Fibroblast of pulmonary artery (primary cell): ENCODE data around the gene EFS.
"Not testable (repeated sequence)": the region's sequence is repeated elsewhere in the genome, so short reads cannot be mapped to it uniquely, and the experiment has no call there.

ENCODE experiments used
- DNase-seq: peaks from one replicate; pipeline ENCODE4 v3.0.0-alpha.2; 2010; ENCODE audit warnings: low read depth
- H3K4me3 ChIP-seq: replicated peaks from 2 replicates; pipeline ENCODE4 v1.5.1; 2011; ENCODE audit warnings: low read depth, mild to moderate bottlenecking, control low read depth, low read length, moderate library complexity
- TF ChIP-seq, protein P1 (sequence below): IDR thresholded peaks from 2 replicates; pipeline ENCODE4 v1.5.1; 2011; ENCODE audit warnings: mild to moderate bottlenecking, control low read depth, low read length, inconsistent platforms; ENCODE audit errors: missing control alignments

The EFS gene

DNA sequence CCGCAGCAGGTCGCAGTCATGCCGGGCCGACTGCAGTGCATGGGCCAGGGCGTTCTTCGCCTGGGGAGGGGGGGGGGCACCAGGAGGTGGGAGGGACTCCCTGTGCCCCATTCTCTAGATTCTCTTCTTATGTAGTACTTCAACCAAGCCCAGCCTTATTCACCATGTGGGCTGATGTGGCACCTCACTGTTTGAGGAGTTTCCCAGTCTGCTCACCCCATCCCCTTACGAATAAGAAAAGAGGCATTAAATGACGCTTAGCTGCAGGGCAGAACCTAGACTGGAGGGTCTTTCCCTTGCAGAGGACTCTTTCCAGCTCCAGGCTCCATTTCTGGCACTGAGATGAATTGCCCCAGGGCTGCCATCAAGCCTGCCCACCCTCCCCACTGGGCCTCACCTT, 24.0 kb upstream of the EFS start:
- DNase-seq, result no peak
- no peak overlapping the region for H3K4me3 ChIP-seq
- TF ChIP-seq, protein P1, sequence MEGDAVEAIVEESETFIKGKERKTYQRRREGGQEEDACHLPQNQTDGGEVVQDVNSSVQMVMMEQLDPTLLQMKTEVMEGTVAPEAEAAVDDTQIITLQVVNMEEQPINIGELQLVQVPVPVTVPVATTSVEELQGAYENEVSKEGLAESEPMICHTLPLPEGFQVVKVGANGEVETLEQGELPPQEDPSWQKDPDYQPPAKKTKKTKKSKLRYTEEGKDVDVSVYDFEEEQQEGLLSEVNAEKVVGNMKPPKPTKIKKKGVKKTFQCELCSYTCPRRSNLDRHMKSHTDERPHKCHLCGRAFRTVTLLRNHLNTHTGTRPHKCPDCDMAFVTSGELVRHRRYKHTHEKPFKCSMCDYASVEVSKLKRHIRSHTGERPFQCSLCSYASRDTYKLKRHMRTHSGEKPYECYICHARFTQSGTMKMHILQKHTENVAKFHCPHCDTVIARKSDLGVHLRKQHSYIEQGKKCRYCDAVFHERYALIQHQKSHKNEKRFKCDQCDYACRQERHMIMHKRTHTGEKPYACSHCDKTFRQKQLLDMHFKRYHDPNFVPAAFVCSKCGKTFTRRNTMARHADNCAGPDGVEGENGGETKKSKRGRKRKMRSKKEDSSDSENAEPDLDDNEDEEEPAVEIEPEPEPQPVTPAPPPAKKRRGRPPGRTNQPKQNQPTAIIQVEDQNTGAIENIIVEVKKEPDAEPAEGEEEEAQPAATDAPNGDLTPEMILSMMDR, result no peak

- TF ChIP-seq, protein P1, result no peak
- DNase-seq, result no peak
- no peak overlapping the region for H3K4me3 ChIP-seq
Measured at GRCh38 chr14:23387916-23388882, 23.2 kb upstream of the EFS start.

DNA sequence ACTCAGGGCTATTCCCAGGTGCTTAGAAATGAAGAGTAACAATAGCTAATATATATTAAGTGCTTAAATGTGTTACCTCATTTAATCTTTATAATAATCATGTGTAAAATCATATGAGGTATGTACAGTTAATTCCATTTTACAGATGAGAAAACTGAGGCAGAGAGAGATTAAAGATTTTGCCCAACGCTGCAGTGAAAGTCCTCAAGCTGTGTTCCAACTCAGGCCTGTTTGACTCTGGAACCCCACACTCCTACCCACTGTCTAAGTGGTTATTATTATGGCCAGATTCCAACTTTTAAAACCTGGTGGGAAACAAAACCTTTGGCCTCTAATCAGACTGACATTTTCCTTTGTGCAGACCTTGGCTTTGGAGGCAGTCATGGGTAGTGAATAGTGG, 22.0 kb upstream of the EFS start:
- DNase-seq, result no peak
- TF ChIP-seq, protein P1, result no peak
- no peak overlapping the region for H3K4me3 ChIP-seq

DNA sequence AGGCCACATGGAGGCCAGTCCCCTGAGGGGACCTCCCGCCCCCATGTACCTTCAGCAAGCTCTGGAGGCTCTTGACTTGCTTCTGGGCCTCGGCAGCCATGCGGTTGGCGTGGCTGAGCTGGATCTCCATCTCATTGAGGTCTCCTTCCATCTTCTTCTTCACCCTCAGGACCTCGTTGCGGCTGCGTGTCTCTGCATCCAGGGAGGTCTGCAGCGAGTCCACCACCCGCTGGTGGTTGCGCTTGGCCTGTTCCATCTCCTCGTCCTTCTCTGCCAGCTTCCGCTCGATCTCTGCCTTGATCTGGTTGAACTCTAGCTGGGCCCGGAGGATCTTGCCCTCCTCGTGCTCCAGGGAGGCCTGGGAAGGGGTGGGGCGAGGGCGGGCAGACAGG, 21.3 kb upstream of the EFS start:
- H3K4me3 ChIP-seq, DNase-seq: not testable (repeated sequence)

DNA sequence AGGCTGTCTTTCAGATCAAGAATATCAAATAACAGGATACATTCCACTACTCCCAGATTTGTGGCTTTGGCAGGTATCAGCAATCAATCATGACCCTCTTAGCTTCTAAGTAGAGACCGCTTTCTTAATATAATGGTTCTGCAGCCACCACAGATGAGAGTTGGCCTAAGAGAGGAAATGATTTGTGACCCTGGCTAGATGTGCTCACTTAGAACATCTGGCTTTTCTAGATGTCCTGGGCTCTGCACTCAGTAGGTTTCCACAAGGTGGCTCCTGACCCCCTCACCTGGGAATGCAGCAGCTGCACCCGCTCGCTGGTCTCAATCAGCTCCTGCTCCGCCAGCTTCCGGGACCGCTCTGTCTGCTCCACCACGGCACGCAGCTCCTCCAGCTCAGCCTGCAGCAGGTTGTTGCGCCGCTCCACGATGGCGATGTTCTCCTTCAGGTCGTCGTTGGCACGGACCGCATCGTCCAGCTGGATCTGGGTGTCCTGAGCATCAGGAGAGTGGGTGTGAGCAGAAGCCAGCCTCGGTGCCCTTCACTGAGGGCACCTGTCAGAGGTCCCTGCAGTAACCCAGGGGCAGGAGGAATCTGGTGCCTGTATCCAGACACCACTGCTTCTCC, 20.8 kb upstream of the EFS start:
- H3K4me3 ChIP-seq, result no peak overlapping the region
- no peak for DNase-seq
- TF ChIP-seq, protein P1, result no peak

DNA sequence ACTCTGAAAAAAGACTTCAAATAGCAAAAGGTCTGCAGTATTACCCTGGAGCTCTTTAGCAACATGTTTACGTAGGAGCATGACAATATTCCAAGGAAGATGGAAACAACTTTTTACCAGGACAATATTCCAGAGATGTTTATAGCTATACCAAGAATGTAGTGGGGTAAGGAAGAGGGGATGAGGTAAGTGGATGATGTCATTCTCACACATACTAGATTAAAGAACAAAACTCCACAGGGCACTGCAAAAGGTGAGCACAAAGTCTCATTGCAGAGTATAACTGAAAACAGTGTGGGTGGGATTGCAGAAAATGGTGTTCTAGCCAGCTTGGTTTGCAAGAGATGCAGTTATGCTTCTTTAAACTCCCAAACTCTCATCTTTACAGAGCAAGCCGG, 20.3 kb upstream of the EFS start:
- TF ChIP-seq, protein P1, result no peak
- no peak overlapping the region for H3K4me3 ChIP-seq
- no peak for DNase-seq

DNA sequence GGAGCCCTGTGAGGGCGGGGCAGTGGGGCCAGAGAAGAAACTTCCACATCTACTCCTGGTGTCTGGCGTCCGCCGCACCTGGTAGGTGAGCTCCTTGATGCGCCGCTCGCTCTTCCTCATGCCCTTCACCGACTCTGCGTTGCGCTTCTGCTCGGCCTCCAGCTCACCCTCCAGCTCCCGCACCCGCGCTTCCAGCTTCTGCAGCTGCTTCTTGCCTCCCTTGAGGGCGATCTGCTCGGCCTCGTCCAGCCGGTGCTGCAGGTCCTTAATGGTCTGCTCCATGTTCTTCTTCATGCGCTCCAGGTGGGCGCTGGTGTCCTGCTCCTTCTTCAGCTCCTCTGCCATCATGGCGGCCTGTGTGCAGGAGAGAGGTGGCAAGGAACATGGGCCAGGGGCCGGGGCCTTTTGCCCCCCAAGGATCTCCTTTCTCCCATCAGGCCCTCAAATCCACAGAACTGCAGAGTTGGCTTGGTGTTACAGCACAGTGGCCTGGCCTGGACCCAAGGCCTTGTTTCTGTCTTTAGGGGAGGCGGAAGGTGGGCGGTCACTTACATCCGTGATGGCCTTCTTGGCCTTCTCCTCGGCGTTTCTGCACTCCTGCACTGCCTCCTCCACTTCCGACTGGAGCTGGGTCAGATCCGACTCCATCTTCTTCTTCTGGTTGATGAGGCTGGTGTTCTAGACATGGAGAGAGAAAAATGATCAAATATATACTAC, 19.6 kb upstream of the EFS start:
- no peak for DNase-seq
- TF ChIP-seq, protein P1, result no peak
- H3K4me3 ChIP-seq, result no peak overlapping the region
